ENCODE results near the gene TIRAP. TPM values are rescaled to one million over a fixed set of nuclear protein-coding genes. Genes with fewer than 3 reads are reported as not detected.

TIRAP gene, protein sequence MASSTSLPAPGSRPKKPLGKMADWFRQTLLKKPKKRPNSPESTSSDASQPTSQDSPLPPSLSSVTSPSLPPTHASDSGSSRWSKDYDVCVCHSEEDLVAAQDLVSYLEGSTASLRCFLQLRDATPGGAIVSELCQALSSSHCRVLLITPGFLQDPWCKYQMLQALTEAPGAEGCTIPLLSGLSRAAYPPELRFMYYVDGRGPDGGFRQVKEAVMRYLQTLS
- 10 to 100 TPM; 16.7 to 17.3 TPM for total RNA-seq

GRCh38 chr11:126282736-126283591 lies at the start of gene TIRAP:
Gene TIRAP, plus strand, starts transcription at chr11:126283093. Its CDS starts 7,802 bp downstream, at chr11:126290895.

DNA sequence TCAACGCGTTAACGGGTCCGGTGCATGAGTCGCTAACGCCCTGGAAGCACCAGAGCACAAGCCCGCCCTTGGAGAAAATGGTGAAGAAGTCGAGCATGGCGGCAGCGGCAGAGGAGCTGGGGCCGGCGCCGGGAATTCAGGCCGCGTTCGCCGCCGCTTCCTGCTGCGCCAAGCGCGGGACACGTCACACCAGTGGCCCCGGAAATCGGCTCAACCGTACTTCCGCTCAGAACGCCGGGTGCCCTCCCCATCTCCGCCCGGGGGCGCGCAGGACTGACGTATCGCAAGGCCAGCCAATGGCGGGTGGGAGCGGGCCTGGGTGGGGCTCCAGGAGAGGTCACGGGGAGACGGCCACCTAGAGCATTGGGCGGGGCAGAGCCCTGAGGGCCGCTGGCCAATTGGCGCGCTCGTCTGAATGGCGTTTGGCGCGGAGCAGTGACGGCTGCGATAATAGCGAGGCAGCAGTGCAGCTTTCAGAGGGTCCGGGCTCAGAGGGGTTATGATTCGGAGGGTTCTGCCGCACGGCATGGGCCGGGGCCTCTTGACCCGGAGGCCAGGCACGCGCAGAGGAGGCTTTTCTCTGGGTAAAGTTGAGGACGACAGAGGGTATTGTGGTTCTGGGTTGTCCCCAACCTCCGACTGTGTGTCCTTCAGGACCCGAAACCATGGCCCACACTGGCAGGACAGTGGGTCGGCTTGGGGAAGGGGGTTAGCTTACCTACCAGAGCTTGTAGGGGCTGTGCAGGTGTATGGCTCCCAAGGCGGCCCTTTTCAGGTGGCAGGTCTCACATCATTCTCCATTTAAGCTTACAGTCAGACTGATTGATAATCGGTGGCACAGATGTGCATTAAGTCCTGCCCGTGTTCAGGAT lies 13.9 kb upstream of the TIRAP start, which contains the start of the genes FOXRED1 and SRPRA:
Gene FOXRED1, plus strand, starts transcription at position 447 of the 872 bp plus-strand sequence. Its CDS starts 53 bp downstream, at position 500.
Gene SRPRA, minus strand, starts transcription at position 188 of the 872 bp plus-strand sequence. Its CDS starts 91 bp downstream, at position 97.

DNA sequence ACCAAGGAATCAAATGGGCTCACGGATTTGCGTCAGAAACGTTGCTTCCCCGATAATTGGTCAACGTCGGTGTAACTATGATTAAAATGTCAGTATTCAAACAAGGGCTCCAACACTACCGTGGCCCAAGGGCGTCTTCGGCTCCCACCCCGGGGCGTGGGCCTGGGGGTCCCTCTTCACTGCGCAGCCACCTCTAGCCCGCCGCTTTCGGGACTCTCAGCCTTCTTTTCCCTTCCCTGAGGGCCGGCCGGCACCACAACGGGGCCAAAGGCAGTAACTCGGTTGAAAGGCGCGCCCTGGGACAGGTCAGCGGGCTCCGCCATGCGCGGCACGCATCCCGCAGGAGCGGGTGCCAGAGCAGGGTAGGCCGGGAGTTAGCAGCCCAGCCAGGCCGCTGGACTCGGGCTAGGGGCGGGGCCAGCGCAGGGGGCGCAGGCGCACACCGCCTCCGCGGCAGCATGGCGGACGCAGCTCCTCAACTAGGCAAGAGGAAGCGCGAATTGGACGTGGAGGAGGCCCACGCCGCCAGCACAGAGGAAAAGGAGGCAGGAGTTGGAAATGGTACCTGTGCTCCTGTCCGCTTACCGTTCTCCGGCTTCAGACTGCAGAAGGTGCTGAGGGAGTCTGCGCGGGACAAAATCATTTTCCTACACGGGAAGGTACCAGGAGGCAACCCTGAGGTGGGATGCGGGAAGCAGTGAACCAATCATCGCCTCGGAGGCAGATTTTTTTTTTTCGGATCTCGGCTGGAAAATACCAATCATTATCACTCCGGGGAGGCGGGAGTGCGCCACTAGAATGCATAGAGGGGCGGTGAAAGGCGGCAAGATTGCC lies 20.9 kb downstream of the TIRAP start, which contains the start of gene DCPS:
Gene DCPS, plus strand, starts transcription at position 438 of the 834 bp plus-strand sequence. Its CDS starts 21 bp downstream, at position 459.

Other genes starting within 250 kb of the TIRAP start
- gene CDON, start 220.2 kb upstream of the TIRAP start, total RNA-seq = 1 to 10 TPM; 3.2 to 3.4 TPM
- 10 to 100 TPM; 28.7 to 34.0 TPM for gene RPUSD4, start 71.4 kb upstream of the TIRAP start, total RNA-seq
- 10 to 100 TPM; 11.0 to 13.1 TPM for gene FAM118B, start 71.3 kb upstream of the TIRAP start, total RNA-seq
- gene SRPRA, start 14.2 kb upstream of the TIRAP start, total RNA-seq = 100 to 1,000 TPM; 108 to 109 TPM
- gene FOXRED1, start 13.9 kb upstream of the TIRAP start, total RNA-seq = 10 to 100 TPM; 31.8 to 36.3 TPM
- 10 to 100 TPM; 28.8 to 30.0 TPM for gene DCPS, start 21.0 kb downstream of the TIRAP start, total RNA-seq
- gene ST3GAL4, start 72.6 kb downstream of the TIRAP start, total RNA-seq = 1 to 10 TPM; 5.7 to 6.1 TPM

Measured in activated naive CD4-positive, alpha-beta T cell treated with anti-CD3 and anti-CD28 coated beads, Interleukin-2, amount 10 ng/mL, durations not matched to agents 5 hours and 36 hours (primary cell).